GM23338 (cell line): ENCODE results near the gene PDF. TPM values are rescaled to one million over a fixed set of nuclear protein-coding genes. Genes with fewer than 3 reads are reported as not detected.
A peak's percentile ranks its signal among the peaks of the same experiment; 100 is the strongest.

ENCODE experiments used
- ATAC-seq: fragments of 200-7000 bp; cut with Tn5 transposase; 3 replicates; pipeline ENCODE4 v1.9.1; 2020
- DNase-seq: peaks from one replicate; pipeline ENCODE4 v3.0.0-alpha.2; 2015; ENCODE audit warnings: low spot score
- H2AFZ ChIP-seq: fragments of 200-600 bp; sonication (generic); 2 replicates; pipeline ENCODE4 v1.8.0; 2016; ENCODE audit warnings: antibody characterized with exemption, mild to moderate bottlenecking, moderate library complexity
- H3F3A ChIP-seq: fragments of 200-600 bp; sonication (generic); replicated peaks from 2 replicates; pipeline ENCODE4 v1.8.0; 2017; ENCODE audit warnings: antibody characterized with exemption, mixed run types, low read depth
- H3K27ac ChIP-seq: fragments of 200-600 bp; sonication (generic); 2 replicates; pipeline ENCODE4 v1.6.1; 2016; ENCODE audit warnings: low read depth
- H3K27me3 ChIP-seq: fragments of 200-600 bp; sonication (generic); 2 replicates; pipeline ENCODE4 v1.8.0; 2016; ENCODE audit warnings: mild to moderate bottlenecking, mixed run types, moderate library complexity; ENCODE audit not compliant: insufficient read depth
- H3K36me3 ChIP-seq: fragments of 200-600 bp; sonication (generic); 2 replicates; pipeline ENCODE4 v1.8.0; 2016; ENCODE audit warnings: mild to moderate bottlenecking; ENCODE audit not compliant: insufficient read depth
- H3K4me1 ChIP-seq: fragments of 200-600 bp; sonication (generic); 2 replicates; pipeline ENCODE4 v1.8.0; 2016; ENCODE audit warnings: mild to moderate bottlenecking, moderate library complexity; ENCODE audit not compliant: insufficient read depth
- H3K4me2 ChIP-seq: fragments of 200-600 bp; sonication (generic); 2 replicates; pipeline ENCODE4 v1.7.1; 2017; ENCODE audit warnings: mixed run types
- H3K4me3 ChIP-seq: fragments of 200-600 bp; sonication (generic); 2 replicates; pipeline ENCODE4 v1.6.1; 2016; ENCODE audit warnings: mixed run types
- H3K79me2 ChIP-seq: fragments of 200-600 bp; sonication (generic); replicated peaks from 2 replicates; pipeline ENCODE4 v1.8.0; 2017; ENCODE audit warnings: mild to moderate bottlenecking; ENCODE audit not compliant: insufficient read depth
- H3K9me2 ChIP-seq: fragments of 200-600 bp; sonication (generic); 2 replicates; pipeline ENCODE4 v1.8.0; 2017; ENCODE audit not compliant: insufficient read depth
- H4K20me1 ChIP-seq: fragments of 200-600 bp; sonication (generic); replicated peaks from 2 replicates; pipeline ENCODE4 v1.8.0; 2017; ENCODE audit warnings: mild to moderate bottlenecking; ENCODE audit not compliant: insufficient read depth
- H3K27ac Mint-ChIP-seq: 2 replicates; pipeline ENCODE4 v1.8.0; 2020; ENCODE audit warnings: inconsistent platforms, mild to moderate bottlenecking, moderate library complexity, mixed read lengths
- H3K27me3 Mint-ChIP-seq: 3 replicates; pipeline ENCODE4 v1.8.0; 2022; ENCODE audit warnings: low read depth, mild to moderate bottlenecking, moderate library complexity, mixed read lengths, inconsistent platforms; ENCODE audit not compliant: insufficient read depth, poor library complexity
- H3K36me3 Mint-ChIP-seq: 3 replicates; pipeline ENCODE4 v1.8.0; 2021; ENCODE audit warnings: low read depth, mild to moderate bottlenecking, inconsistent platforms, moderate library complexity, mixed read lengths
- H3K4me1 Mint-ChIP-seq: 3 replicates; pipeline ENCODE4 v1.8.0; 2020; ENCODE audit warnings: mild to moderate bottlenecking, inconsistent platforms, mixed read lengths
- H3K4me3 Mint-ChIP-seq: 3 replicates; pipeline ENCODE4 v1.8.0; 2021; ENCODE audit warnings: moderate library complexity, mild to moderate bottlenecking, inconsistent platforms, mixed read lengths
- H3K9me3 Mint-ChIP-seq: 3 replicates; pipeline ENCODE4 v1.8.0; 2020; ENCODE audit warnings: moderate library complexity, mild to moderate bottlenecking, inconsistent platforms, mixed read lengths
- EZH2 ChIP-seq: fragments of 200-600 bp; sonication (generic); IDR thresholded peaks from one replicate; pipeline ENCODE4 v1.8.0; 2017; ENCODE audit warnings: antibody characterized with exemption, mild to moderate bottlenecking, low read depth; ENCODE audit not compliant: unreplicated experiment
- JUNB ChIP-seq: IDR thresholded peaks from one replicate; pipeline ENCODE4 v1.6.1; 2016; ENCODE audit warnings: antibody characterized with exemption; ENCODE audit not compliant: unreplicated experiment
- NANOG ChIP-seq: IDR thresholded peaks from 2 replicates; pipeline ENCODE4 v1.6.1; 2016; ENCODE audit warnings: antibody characterized with exemption, borderline replicate concordance
- POLR2AphosphoS5 ChIP-seq: IDR thresholded peaks from 2 replicates; pipeline ENCODE4 v1.6.1; 2016; ENCODE audit warnings: antibody characterized with exemption, low read depth
- polyA plus RNA-seq: library from polyadenylated mRNA; unstranded; fragments of >200 nt; fragmentation: Nextera tagmentation; extraction: Ambion mirVana; gene quantifications from 2 replicates; pipeline ENCODE4 v1.2.1, GENCODE V29; 2016
- total RNA-seq: library from RNA; depleted of rRNA; stranded (reverse); fragments of >200 nt; shearing (Covaris generic); gene quantifications from 2 replicates; pipeline ENCODE4 v1.2.3, GENCODE V29; 2014
- TF ChIP-seq, protein P1 (sequence below): fragments of 250-450 bp; sonication (Bioruptor Pico); IDR thresholded peaks from 2 replicates; pipeline ENCODE4 v1.5.0; 2020; ENCODE audit warnings: mild to moderate bottlenecking, moderate library complexity

PDF gene
- total and polyA plus RNA-seq, 2 experiments from 2014 or later, result 18.8 to 43.4 TPM

DNA sequence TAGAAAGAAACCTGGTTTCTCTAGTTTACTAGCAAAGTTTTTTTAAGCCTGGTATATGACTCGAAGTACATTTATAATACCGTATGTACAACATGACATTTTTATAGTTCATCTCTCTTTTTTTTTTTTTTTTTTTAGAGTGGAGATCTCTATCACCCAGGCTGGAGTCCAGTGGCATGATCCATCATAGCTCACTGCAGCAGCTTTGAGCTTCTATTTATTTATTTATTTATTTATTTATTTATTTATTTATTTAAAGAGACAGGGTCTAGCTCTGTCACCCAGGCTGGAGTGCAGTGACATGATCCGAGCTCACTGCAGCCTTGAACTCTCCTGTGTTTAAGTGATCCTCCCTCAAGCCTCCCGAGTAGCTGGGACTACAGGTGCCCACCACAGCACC lies 45.1 kb downstream of the PDF start (continued):
- TF ChIP-seq, protein P1, sequence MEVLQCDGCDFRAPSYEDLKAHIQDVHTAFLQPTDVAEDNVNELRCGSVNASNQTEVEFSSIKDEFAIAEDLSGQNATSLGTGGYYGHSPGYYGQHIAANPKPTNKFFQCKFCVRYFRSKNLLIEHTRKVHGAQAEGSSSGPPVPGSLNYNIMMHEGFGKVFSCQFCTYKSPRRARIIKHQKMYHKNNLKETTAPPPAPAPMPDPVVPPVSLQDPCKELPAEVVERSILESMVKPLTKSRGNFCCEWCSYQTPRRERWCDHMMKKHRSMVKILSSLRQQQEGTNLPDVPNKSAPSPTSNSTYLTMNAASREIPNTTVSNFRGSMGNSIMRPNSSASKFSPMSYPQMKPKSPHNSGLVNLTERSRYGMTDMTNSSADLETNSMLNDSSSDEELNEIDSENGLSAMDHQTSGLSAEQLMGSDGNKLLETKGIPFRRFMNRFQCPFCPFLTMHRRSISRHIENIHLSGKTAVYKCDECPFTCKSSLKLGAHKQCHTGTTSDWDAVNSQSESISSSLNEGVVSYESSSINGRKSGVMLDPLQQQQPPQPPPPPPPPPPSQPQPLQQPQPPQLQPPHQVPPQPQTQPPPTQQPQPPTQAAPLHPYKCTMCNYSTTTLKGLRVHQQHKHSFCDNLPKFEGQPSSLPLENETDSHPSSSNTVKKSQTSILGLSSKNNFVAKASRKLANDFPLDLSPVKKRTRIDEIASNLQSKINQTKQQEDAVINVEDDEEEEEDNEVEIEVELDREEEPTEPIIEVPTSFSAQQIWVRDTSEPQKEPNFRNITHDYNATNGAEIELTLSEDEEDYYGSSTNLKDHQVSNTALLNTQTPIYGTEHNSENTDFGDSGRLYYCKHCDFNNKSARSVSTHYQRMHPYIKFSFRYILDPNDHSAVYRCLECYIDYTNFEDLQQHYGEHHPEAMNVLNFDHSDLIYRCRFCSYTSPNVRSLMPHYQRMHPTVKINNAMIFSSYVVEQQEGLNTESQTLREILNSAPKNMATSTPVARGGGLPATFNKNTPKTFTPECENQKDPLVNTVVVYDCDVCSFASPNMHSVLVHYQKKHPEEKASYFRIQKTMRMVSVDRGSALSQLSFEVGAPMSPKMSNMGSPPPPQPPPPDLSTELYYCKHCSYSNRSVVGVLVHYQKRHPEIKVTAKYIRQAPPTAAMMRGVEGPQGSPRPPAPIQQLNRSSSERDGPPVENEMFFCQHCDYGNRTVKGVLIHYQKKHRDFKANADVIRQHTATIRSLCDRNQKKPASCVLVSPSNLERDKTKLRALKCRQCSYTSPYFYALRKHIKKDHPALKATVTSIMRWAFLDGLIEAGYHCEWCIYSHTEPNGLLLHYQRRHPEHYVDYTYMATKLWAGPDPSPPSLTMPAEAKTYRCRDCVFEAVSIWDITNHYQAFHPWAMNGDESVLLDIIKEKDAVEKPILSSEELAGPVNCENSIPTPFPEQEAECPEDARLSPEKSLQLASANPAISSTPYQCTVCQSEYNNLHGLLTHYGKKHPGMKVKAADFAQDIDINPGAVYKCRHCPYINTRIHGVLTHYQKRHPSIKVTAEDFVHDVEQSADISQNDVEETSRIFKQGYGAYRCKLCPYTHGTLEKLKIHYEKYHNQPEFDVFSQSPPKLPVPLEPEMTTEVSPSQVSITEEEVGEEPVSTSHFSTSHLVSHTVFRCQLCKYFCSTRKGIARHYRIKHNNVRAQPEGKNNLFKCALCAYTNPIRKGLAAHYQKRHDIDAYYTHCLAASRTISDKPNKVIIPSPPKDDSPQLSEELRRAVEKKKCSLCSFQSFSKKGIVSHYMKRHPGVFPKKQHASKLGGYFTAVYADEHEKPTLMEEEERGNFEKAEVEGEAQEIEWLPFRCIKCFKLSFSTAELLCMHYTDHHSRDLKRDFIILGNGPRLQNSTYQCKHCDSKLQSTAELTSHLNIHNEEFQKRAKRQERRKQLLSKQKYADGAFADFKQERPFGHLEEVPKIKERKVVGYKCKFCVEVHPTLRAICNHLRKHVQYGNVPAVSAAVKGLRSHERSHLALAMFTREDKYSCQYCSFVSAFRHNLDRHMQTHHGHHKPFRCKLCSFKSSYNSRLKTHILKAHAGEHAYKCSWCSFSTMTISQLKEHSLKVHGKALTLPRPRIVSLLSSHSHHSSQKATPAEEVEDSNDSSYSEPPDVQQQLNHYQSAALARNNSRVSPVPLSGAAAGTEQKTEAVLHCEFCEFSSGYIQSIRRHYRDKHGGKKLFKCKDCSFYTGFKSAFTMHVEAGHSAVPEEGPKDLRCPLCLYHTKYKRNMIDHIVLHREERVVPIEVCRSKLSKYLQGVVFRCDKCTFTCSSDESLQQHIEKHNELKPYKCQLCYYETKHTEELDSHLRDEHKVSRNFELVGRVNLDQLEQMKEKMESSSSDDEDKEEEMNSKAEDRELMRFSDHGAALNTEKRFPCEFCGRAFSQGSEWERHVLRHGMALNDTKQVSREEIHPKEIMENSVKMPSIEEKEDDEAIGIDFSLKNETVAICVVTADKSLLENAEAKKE (CRISPR knock-in tag), result no peak
- TF ChIP-seq JUNB (no peak), NANOG (no peak)

DNA sequence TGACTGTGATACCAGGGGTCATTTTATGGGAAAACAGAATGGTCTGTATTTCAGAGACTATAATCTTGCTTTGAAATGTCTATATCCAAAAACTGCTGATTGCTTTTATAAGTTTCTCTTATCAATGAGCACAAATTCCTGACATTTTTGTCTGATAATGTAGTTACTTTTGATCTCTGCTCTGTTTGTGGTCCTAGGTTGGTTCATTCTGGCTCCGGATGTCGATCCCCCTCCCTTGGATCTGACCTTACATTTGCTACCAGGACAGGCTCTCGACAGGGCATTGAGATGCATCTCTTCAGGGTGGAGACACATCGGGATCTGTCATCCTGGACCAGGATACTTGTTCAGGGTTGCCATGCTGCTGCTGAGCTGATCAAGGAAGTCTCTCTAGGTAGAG lies 46.5 kb downstream of the PDF start:
- H3K36me3 Mint-ChIP-seq, result peaks cover 7% of the 10 kb centered on the region; the same call in 1 of the 3 replicates
- H3K36me3 ChIP-seq, result no peaks in the 10 kb centered on the region
- 0 out of 2 replicates have a peak, but pooled peaks cover 8% of the 10 kb centered on the region for H3F3A ChIP-seq
- no peak for ATAC-seq
- H3K27ac ChIP-seq, result 0 out of 2 replicates have a peak overlapping the region, but pooled peaks have one; percentile 16
- no peak overlapping the region for H3K4me2 ChIP-seq
- H2AFZ ChIP-seq, result no peak overlapping the region
- H3K4me3 Mint-ChIP-seq, result no peak overlapping the region
- H3K4me1 ChIP-seq, result no peaks in the 10 kb centered on the region
- no peak overlapping the region for H3K27ac Mint-ChIP-seq
- H4K20me1 ChIP-seq, result peaks cover 6% of the 10 kb centered on the region; the same call in 1 of the 2 replicates
- H3K4me1 Mint-ChIP-seq, result no peaks in the 10 kb centered on the region
- peaks cover 2% of the 10 kb centered on the region for H3K27me3 Mint-ChIP-seq
- no peaks in the 10 kb centered on the region for H3K27me3 ChIP-seq
- H3K9me2 ChIP-seq, result no peaks in the 10 kb centered on the region
- H3K4me3 ChIP-seq, result no peak overlapping the region
- H3K9me3 Mint-ChIP-seq, result no peaks in the 10 kb centered on the region
- H3K79me2 ChIP-seq, result no peaks in the 10 kb centered on the region
- no peak for TF ChIP-seq POLR2AphosphoS5
- TF ChIP-seq EZH2, result no peak
- DNase-seq, result no peak
